ENCODE measurements around the gene TSTD2. TPM values are rescaled to one million over a fixed set of nuclear protein-coding genes. Genes with fewer than 3 reads are reported as not detected.

The TSTD2 gene
- total RNA-seq, 4 donors from 2014 or later: 11.6 to 19.9 (median 14.5) TPM

DNA sequence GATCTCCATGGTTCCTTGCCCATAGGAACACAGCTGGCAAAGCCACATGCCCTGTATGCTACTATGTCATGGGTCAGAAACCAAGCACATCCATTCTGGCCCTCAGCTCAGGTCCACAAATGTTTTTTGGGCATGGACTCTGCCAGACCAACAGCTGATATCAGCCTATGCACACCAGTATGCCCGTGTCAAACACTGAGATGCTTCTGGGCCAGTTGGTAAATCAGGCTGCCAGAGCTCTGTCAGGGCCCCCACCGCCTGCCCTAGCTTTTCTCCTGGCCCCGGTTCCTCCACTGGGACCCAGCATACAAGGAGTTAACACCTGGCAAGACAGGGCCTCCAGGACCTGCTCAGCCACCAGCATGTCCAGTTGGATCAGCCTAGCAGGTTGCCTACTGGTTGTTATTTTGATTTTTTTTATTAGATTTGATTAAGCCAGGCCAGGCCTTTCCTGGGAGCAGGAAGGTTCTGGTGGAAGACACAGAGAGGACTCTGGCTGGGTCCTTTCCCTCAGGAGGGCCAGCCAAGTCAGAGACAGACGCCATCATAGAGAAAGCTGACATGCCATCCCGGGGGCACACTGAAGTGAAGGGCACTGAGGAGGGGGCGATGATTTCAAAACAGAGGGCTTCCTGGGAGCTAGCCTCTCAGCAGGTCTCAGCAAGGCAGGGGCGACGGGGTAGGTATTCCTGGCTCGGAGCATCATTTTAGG lies 65.8 kb downstream of the TSTD2 start:
- H3K27ac ChIP-seq: peak overlapping the region; percentile 58 to 90 (median 68)
- H3K4me1 ChIP-seq: peaks cover 42 to 61% of the 10 kb centered on the region in 2 donors
- no peaks in the 10 kb centered on the region for H3K27me3 ChIP-seq
- DNase-seq: peak in 1 of 2 donors; percentile 12
- no peak for ATAC-seq
- in situ Hi-C loops (cut with MboI; ENCODE audit: low sequenced_read_pairs in 4 of 4): no loop called here
- no peaks in the 10 kb centered on the region for H3K9me3 ChIP-seq
- H3K4me3 ChIP-seq: no peak overlapping the region
- peaks cover 0 to 48% of the 10 kb centered on the region in 2 donors for H3K36me3 ChIP-seq
- no peak for TF ChIP-seq POLR2A (IDR thresholded peaks at IDR 0.05)
- TF ChIP-seq CTCF (IDR thresholded peaks at IDR 0.05 in 4 of 5, conservative IDR thresholded peaks at IDR 0.05 in 1 of 5): no peak
- intact Hi-C loops (cut with DNase I; ENCODE audit: low total_unique reads): no loop called here

DNA sequence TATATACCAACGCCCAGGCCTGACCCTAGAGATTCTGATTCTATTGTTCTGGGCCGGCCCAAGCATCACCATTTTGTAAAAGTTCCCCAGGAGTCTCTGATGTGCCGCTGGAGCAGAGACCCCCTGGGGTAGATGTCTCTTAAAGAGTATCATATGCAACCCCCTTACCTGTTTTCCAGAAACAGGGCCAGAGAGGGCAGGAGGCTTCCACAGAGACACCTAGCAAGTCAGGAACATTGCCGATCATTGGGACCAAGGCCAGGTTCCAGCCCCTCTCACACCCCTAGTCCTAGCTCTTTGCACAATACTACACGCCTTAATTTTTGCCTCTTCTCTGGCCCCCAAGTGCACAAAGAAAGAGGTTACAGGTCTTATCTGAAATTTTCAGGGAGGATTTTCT lies 67.9 kb downstream of the TSTD2 start:
- DNase-seq: peak in 1 of 2 donors; percentile 10
- TF ChIP-seq CTCF (IDR thresholded peaks at IDR 0.05 in 4 of 5, conservative IDR thresholded peaks at IDR 0.05 in 1 of 5): no peak
- TF ChIP-seq POLR2A (IDR thresholded peaks at IDR 0.05): no peak
- no peaks in the 10 kb centered on the region for H3K27me3 ChIP-seq
- intact Hi-C loops (cut with DNase I; ENCODE audit: low total_unique reads) (no loop called here), in situ Hi-C loops (cut with MboI; ENCODE audit: low sequenced_read_pairs in 4 of 4) (no loop called here)
- H3K9me3 ChIP-seq: no peaks in the 10 kb centered on the region
- ATAC-seq: no peak
- H3K36me3 ChIP-seq: peaks cover 0 to 37% of the 10 kb centered on the region in 2 donors
- H3K27ac ChIP-seq: peak overlapping the region; percentile 65 to 95 (median 88)
- no peak overlapping the region for H3K4me3 ChIP-seq
- H3K4me1 ChIP-seq: peaks cover 29 to 45% of the 10 kb centered on the region in 2 donors

GRCh38 chr9:97564291-97565175 lies 68.6 kb downstream of the TSTD2 start:
- in situ Hi-C loops (cut with MboI; ENCODE audit: low sequenced_read_pairs in 4 of 4): no loop called here
- no peaks in the 10 kb centered on the region for H3K9me3 ChIP-seq
- DNase-seq (peak; percentile 40 to 52), ATAC-seq (peak; percentile 35 to 64)
- no peak overlapping the region for H3K4me3 ChIP-seq
- TF ChIP-seq POLR2A (IDR thresholded peaks at IDR 0.05) (no peak), CTCF (IDR thresholded peaks at IDR 0.05 in 4 of 5, conservative IDR thresholded peaks at IDR 0.05 in 1 of 5) (no peak)
- peak overlapping the region; percentile 65 to 95 (median 88) for H3K27ac ChIP-seq
- H3K36me3 ChIP-seq: peaks cover 0 to 29% of the 10 kb centered on the region in 2 donors
- intact Hi-C loops (cut with DNase I; ENCODE audit: low total_unique reads): no loop called here
- H3K4me1 ChIP-seq: peaks cover 26 to 37% of the 10 kb centered on the region in 2 donors
- no peaks in the 10 kb centered on the region for H3K27me3 ChIP-seq

DNA sequence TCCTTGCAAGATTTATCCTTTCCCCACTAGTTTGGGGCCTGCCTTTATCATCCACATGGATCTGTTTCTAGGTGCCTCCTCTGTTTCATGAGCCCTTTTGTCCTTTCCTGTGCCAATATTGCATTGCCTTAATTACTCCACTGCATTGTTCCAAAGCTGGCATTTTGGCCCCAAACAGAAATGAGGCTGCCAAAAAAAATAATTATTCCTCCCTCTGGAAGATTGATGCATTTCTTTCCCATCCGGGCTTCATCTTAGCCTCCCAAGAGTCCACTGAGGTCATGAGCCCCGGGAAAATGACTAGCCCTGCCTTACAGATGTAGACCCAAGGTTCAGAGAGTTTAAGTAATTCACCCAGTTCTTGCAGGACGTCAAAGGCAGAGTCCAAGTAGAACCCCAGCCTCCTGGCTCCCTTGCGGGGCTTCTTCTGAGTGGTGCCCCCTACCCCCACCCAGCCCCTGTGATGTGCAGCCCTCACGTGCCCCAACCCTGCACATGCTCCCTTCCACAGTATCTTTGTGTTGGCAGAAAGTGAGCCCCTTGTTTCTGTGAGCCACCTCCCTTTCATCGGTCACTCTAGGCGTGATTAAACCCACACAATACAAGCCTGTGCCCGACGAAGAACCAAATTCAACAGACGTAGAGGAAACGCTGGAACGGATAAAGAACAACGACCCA lies 69.6 kb downstream of the TSTD2 start:
- no peaks in the 10 kb centered on the region for H3K27me3 ChIP-seq
- DNase-seq: peak in 1 of 2 donors; percentile 11
- intact Hi-C loops (cut with DNase I; ENCODE audit: low total_unique reads) (no loop called here), in situ Hi-C loops (cut with MboI; ENCODE audit: low sequenced_read_pairs in 4 of 4) (no loop called here)
- TF ChIP-seq POLR2A (IDR thresholded peaks at IDR 0.05) (no peak), CTCF (IDR thresholded peaks at IDR 0.05 in 4 of 5, conservative IDR thresholded peaks at IDR 0.05 in 1 of 5) (no peak)
- no peaks in the 10 kb centered on the region for H3K9me3 ChIP-seq
- peaks cover 0 to 21% of the 10 kb centered on the region in 2 donors for H3K36me3 ChIP-seq
- no peak overlapping the region for H3K4me3 ChIP-seq
- peak overlapping the region; percentile 65 to 95 (median 88) for H3K27ac ChIP-seq
- peaks cover 33 to 44% of the 10 kb centered on the region in 2 donors for H3K4me1 ChIP-seq
- ATAC-seq: no peak
